Spleen (tissue), 11 donors: Measurements from ENCODE around the gene HMGCLL1. TPM values are rescaled to one million over a fixed set of nuclear protein-coding genes. Genes with fewer than 3 reads are reported as not detected.

Experiments used
- DNase-seq: peaks from one replicate; pipeline ENCODE4 v3.0.0-alpha.2; 2020
- H3K27ac ChIP-seq, 8 donors: fragments of 200-600 bp; sonication (generic) in 7 of 8; 1 replicate in 4 of 8; 2 replicates in 4 of 8; pipeline versions ENCODE4 v1.5.0 to v1.8.0; 2016 to 2021; ENCODE audit warnings: inconsistent platforms in 4 of 8, mild to moderate bottlenecking in 4 of 8, moderate library complexity in 1 of 8
- H3K27me3 ChIP-seq, 7 donors: fragments of 200-600 bp; sonication (generic) in 6 of 7; replicated peaks in 1 of 7; 1 replicate in 4 of 7; 2 replicates in 3 of 7; pipeline versions ENCODE4 v1.5.0 to v1.8.0; 2016 to 2021; ENCODE audit warnings: inconsistent platforms in 3 of 7, mild to moderate bottlenecking in 1 of 7
- H3K36me3 ChIP-seq, 6 donors: fragments of 200-600 bp; sonication (generic) in 5 of 6; 1 replicate in 4 of 6; 2 replicates in 2 of 6; pipeline versions ENCODE4 v1.5.0 to v1.8.0; 2016 to 2021; ENCODE audit warnings: inconsistent platforms in 2 of 6
- H3K4me1 ChIP-seq, 6 donors: fragments of 200-600 bp; sonication (generic) in 5 of 6; 1 replicate in 3 of 6; 2 replicates in 3 of 6; pipeline versions ENCODE4 v1.5.0 to v1.8.0; 2016 to 2021; ENCODE audit warnings: inconsistent platforms in 3 of 6
- H3K4me3 ChIP-seq, 8 donors: fragments of 200-600 bp; sonication (generic) in 7 of 8; 1 replicate in 4 of 8; 2 replicates in 4 of 8; pipeline versions ENCODE4 v1.5.0 to v1.8.0; 2016 to 2021; ENCODE audit warnings: inconsistent platforms in 4 of 8, mild to moderate bottlenecking in 4 of 8, moderate library complexity in 2 of 8
- H3K9me3 ChIP-seq, 8 donors: fragments of 200-600 bp; sonication (generic) in 7 of 8; 1 replicate in 4 of 8; 2 replicates in 4 of 8; pipeline versions ENCODE4 v1.5.0 to v1.8.0; 2016 to 2021; ENCODE audit warnings: inconsistent platforms in 4 of 8
- CTCF ChIP-seq, 11 experiments: fragments of 200-600 bp in 7 of 11; fragments of 450-650 bp in 4 of 11; sonication (generic) in 4 of 11; IDR thresholded peaks in 8 of 11; conservative IDR thresholded peaks in 3 of 11; 1 replicate in 7 of 11; 2 replicates in 4 of 11; pipeline versions ENCODE4 v1.4.0 to v1.8.0; 2016 to 2021; ENCODE audit warnings: antibody characterized with exemption in 11 of 11, inconsistent platforms in 4 of 11, mild to moderate bottlenecking in 1 of 11
- POLR2A ChIP-seq, 3 donors: fragments of 450-650 bp; IDR thresholded peaks; one replicate each; pipeline ENCODE4 v1.5.1; 2017; ENCODE audit warnings: antibody characterized with exemption in 3 of 3, mild to moderate bottlenecking in 1 of 3
- POLR2AphosphoS5 ChIP-seq, 3 donors: sonication (generic); formaldehyde crosslinking; IDR thresholded peaks; one replicate each; pipeline ENCODE4 v1.5.1; 2017; ENCODE audit warnings: antibody characterized with exemption in 3 of 3
- WGBS, 5 donors: extraction: QIAGEN DNeasy Blood & Tissue Kit in 3 of 5; methylation state at CpG; one replicate each; pipeline versions ENCODE4 v1.1.5 to v1.1.7; 2013 to 2018; 5-methylcytosine and 5-hydroxymethylcytosine counted together
- intact Hi-C: fragments of 100-400 bp; cut with DNase I; formaldehyde crosslinking; loops from one replicate; pipeline ENCODE4 v1.15.0; 2023; ENCODE audit warnings: low total_unique reads
- polyA plus RNA-seq, 3 donors: library from polyadenylated mRNA; stranded (reverse); fragments of 200-250 nt; gene quantifications; one replicate each; pipeline ENCODE4 v1.2.1, GENCODE V29; 2013
- total RNA-seq, 7 donors: library from RNA; depleted of rRNA in 3 of 7; stranded (reverse); fragments of >200 nt in 3 of 7; fragmentation: NEBNext Ultra II Directional in 4 of 7; extraction: Animal tissue kit (Norgen Biotek cat#: 25700) in 4 of 7; gene quantifications; one replicate each; pipeline versions ENCODE4 v1.1.0 to v1.2.1, GENCODE V29; 2016 to 2021
- donor health status: healthy with polysubstance abuse.
- donor health status: DM: no; HTN: no; CAD: no; lungs with moderate emphysema.
- donor health status: DM: no; HTN: no; CAD: no.
- donor health status: Bipolar disorder and iron deficiency.
- donor health status: healthy.
- donor health status: DM: no; HTN: no; CAD: no.
- donor health status: DM: yes; HTN: yes; CAD: no.

The HMGCLL1 gene
- total and polyA plus RNA-seq, 10 donors: 0.39 TPM; not detected in 9

GRCh38 chr6:55445648-55446204 lies 133.3 kb downstream of the HMGCLL1 start:
- Histone ChIP-seq H3K4me1 (no peaks in the 10 kb centered on the region), H3K27ac (no peak overlapping the region), H3K27me3 (no peaks in the 10 kb centered on the region), H3K4me3 (no peak overlapping the region), H3K36me3 (no peaks in the 10 kb centered on the region), H3K9me3 (no peaks in the 10 kb centered on the region)
- 0 to 2% (median 0%) methylated on average over 1 of the region's 1 CpG for WGBS, 5 donors
- intact Hi-C loops: no loop called here
- no peak for DNase-seq
- TF ChIP-seq CTCF (IDR thresholded peaks at IDR 0.05 in 8 of 11, conservative IDR thresholded peaks at IDR 0.05 in 3 of 11) (peak in 1 of 11 experiments; percentile 9), POLR2A (IDR thresholded peaks at IDR 0.05) (no peak)

GRCh38 chr6:55443238-55444134 lies 135.5 kb downstream of the HMGCLL1 start:
- Histone ChIP-seq H3K4me1 (no peaks in the 10 kb centered on the region), H3K9me3 (no peaks in the 10 kb centered on the region), H3K4me3 (no peak overlapping the region), H3K27ac (no peak overlapping the region), H3K27me3 (no peaks in the 10 kb centered on the region), H3K36me3 (no peaks in the 10 kb centered on the region)
- no peak for DNase-seq
- intact Hi-C loops: no loop called here
- no peak for TF ChIP-seq CTCF (IDR thresholded peaks at IDR 0.05 in 8 of 11, conservative IDR thresholded peaks at IDR 0.05 in 3 of 11)
- no peak for TF ChIP-seq POLR2AphosphoS5 (IDR thresholded peaks at IDR 0.05)
- no peak for TF ChIP-seq POLR2A (IDR thresholded peaks at IDR 0.05)
- WGBS, 5 donors: 73 to 77% (median 75%) methylated on average over 7 of the region's 7 CpGs

DNA sequence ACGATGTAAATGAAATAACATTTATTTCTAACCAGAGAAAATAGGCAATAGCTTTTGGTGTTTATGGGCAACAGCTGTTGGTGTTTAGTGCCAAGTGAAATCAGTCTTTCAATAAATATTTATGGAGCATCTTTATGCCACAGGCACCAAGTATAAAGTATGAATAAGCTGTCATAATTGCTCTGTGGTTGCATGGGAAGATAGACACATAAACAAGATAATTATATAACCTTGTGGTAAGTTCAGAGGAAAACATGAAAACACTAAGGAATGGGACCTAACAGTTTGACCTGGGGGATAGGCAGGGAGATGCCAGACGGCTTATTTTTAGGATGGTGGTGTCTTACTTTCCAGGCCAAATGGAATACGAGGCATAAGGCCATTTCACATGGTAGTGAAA lies 140.8 kb downstream of the HMGCLL1 start:
- intact Hi-C loops: no loop called here
- no peak for DNase-seq
- no peaks in the 10 kb centered on the region for H3K9me3 ChIP-seq
- H3K4me3 ChIP-seq: no peak overlapping the region
- no peaks in the 10 kb centered on the region for H3K27me3 ChIP-seq
- WGBS, 5 donors: 69 to 80% (median 79%) methylated on average over 3 of the region's 3 CpGs
- TF ChIP-seq CTCF (IDR thresholded peaks at IDR 0.05 in 8 of 11, conservative IDR thresholded peaks at IDR 0.05 in 3 of 11) (no peak), POLR2AphosphoS5 (IDR thresholded peaks at IDR 0.05) (no peak)
- no peaks in the 10 kb centered on the region for H3K36me3 ChIP-seq
- no peaks in the 10 kb centered on the region for H3K4me1 ChIP-seq
- no peak overlapping the region for H3K27ac ChIP-seq

DNA sequence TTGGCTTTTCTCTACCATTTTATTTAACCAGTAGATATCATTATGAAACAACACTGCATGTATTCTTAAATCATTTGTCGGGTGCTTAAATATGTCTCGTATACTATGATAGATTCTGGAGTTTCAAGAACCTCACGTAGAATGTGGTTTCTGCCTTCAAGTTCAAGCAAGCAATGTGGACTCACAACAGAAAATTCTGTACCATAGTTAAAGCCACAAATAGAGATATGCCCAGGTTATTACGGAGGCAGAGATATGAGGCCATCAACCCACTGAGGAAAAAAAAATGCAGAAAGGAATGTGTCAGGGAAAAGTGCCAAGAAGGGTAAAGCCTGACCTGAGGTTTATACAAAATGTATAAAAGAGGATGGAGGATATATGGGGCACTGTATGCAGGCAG lies 141.9 kb downstream of the HMGCLL1 start:
- Histone ChIP-seq H3K9me3 (no peaks in the 10 kb centered on the region), H3K36me3 (no peaks in the 10 kb centered on the region), H3K4me1 (no peaks in the 10 kb centered on the region), H3K4me3 (no peak overlapping the region), H3K27me3 (no peaks in the 10 kb centered on the region), H3K27ac (no peak overlapping the region)
- intact Hi-C loops: no loop called here
- TF ChIP-seq CTCF (IDR thresholded peaks at IDR 0.05 in 8 of 11, conservative IDR thresholded peaks at IDR 0.05 in 3 of 11) (no peak), POLR2A (IDR thresholded peaks at IDR 0.05) (no peak), POLR2AphosphoS5 (IDR thresholded peaks at IDR 0.05) (no peak)
- WGBS, 5 donors: 81 to 90% (median 85%) methylated on average over 4 of the region's 4 CpGs
- DNase-seq: no peak
